DND-41 (cell line): ENCODE results near the gene TMEM92.

Experiments
- ATAC-seq: fragments of 200-7000 bp; cut with Tn5 transposase; 3 replicates; pipeline ENCODE4 v1.9.1; 2021; ENCODE audit warnings: low read depth; ENCODE audit not compliant: insufficient read depth
- DNase-seq: peaks from one replicate; pipeline ENCODE4 v3.0.0-alpha.2; 2020
- H2AFZ ChIP-seq: 2 replicates; pipeline ENCODE4 v1.6.0; 2012; ENCODE audit warnings: low read depth, low read length
- H3K27ac ChIP-seq: 2 replicates; pipeline ENCODE4 v1.5.1; 2012; ENCODE audit warnings: low read length, inconsistent platforms
- H3K27me3 ChIP-seq: fragments of 200-600 bp; sonication (generic); 2 replicates; pipeline ENCODE4 v1.6.0; 2012; ENCODE audit warnings: low read length, mild to moderate bottlenecking, inconsistent platforms; ENCODE audit not compliant: insufficient read depth, poor library complexity
- H3K36me3 ChIP-seq: 2 replicates; pipeline ENCODE4 v1.5.1; 2012; ENCODE audit warnings: low read length, inconsistent platforms; ENCODE audit not compliant: insufficient read depth
- H3K4me1 ChIP-seq: 2 replicates; pipeline ENCODE4 v1.5.1; 2012; ENCODE audit warnings: mild to moderate bottlenecking, low read length; ENCODE audit not compliant: insufficient read depth
- H3K4me2 ChIP-seq: 2 replicates; pipeline ENCODE4 v1.6.0; 2012; ENCODE audit warnings: mild to moderate bottlenecking, moderate library complexity, low read length, inconsistent platforms; ENCODE audit not compliant: insufficient read depth
- H3K4me3 ChIP-seq, 2 experiments: fragments of 200-600 bp in 1 of 2; shearing (Covaris generic) in 1 of 2; 2 replicates each; pipeline ENCODE4 v1.5.1; 2012 to 2016; ENCODE audit warnings: inconsistent platforms in 2 of 2, low read length in 2 of 2, mild to moderate bottlenecking in 2 of 2, low read depth in 1 of 2, moderate library complexity in 1 of 2
- H3K79me2 ChIP-seq: 2 replicates; pipeline ENCODE4 v1.6.0; 2012; ENCODE audit warnings: low read length, inconsistent platforms; ENCODE audit not compliant: insufficient read depth
- H3K9ac ChIP-seq: 2 replicates; pipeline ENCODE4 v1.6.0; 2012; ENCODE audit warnings: low read depth, mild to moderate bottlenecking, inconsistent platforms, low read length, moderate library complexity
- H3K9me3 ChIP-seq: 2 replicates; pipeline ENCODE4 v1.5.1; 2012; ENCODE audit warnings: low read length, moderate library complexity, mild to moderate bottlenecking, inconsistent platforms; ENCODE audit not compliant: insufficient read depth, severe bottlenecking
- H4K20me1 ChIP-seq: 2 replicates; pipeline ENCODE4 v1.6.0; 2012; ENCODE audit warnings: low read length; ENCODE audit not compliant: insufficient read depth
- EZH2 ChIP-seq: IDR thresholded peaks from 3 replicates; pipeline ENCODE4 v1.6.1; 2012; ENCODE audit warnings: borderline replicate concordance, low read depth, mild to moderate bottlenecking, moderate library complexity, low read length, inconsistent platforms; ENCODE audit not compliant: severe bottlenecking
- TF ChIP-seq, protein P1 (sequence below): IDR thresholded peaks from 2 replicates; pipeline ENCODE4 v1.5.1; 2012; ENCODE audit warnings: borderline replicate concordance, low read length, moderate library complexity, mild to moderate bottlenecking; ENCODE audit not compliant: poor library complexity, severe bottlenecking; ENCODE audit errors: extremely low read depth

TMEM92 gene

DNA sequence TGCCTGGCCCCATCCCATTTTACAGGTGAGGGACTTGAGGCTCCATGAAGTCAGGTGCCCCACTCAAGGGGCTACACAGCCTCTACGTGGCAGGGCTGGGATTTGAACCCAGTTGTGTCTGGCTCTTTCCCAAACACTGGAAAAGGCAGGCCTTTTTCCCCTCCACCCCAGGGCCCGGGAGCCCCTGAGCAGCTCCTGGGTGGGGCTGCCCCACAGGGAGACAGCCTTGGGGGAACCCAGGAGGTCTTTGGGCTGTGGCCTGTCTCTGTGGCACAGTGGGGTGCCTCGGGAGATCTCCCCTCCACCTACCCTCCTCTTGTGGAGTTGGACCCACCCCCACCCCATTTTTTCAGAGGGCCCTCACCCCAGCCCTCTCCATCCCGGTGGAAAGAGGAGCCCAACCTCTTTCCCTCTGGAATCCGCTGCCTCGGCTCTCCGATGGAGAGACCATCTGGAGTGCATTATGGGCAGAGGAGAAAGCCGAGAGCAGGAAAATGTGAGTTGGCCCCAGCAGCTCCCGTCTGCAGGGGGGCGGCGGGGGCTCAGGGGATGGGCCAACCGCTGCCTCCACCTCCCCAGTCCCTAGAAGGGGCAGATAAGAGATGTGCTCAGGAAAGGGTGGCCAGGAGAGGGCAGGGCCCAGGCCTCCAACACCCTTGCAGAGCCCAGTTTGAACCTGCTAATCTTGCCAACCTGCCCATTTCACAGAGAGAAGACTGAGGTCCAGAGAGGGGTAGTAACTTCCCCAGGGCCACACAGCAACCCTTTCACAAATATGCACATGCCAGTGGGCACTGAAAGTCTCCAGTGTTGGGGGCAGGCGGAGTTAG is 15.4 kb upstream of the TMEM92 start:
- no peak overlapping the region for H3K4me3 ChIP-seq
- H3K4me2 ChIP-seq = no peak overlapping the region
- no peaks in the 10 kb centered on the region for H3K4me1 ChIP-seq
- no peaks in the 10 kb centered on the region for H3K79me2 ChIP-seq
- no peaks in the 10 kb centered on the region; the same call in 1 of the 2 replicates for H4K20me1 ChIP-seq
- ATAC-seq (no peak), DNase-seq (no peak)
- no peaks in the 10 kb centered on the region for H3K36me3 ChIP-seq
- H3K9me3 ChIP-seq = no peaks in the 10 kb centered on the region
- H3K27me3 ChIP-seq = peaks cover 31% of the 10 kb centered on the region
- no peak overlapping the region for H3K27ac ChIP-seq
- TF ChIP-seq, protein P1, sequence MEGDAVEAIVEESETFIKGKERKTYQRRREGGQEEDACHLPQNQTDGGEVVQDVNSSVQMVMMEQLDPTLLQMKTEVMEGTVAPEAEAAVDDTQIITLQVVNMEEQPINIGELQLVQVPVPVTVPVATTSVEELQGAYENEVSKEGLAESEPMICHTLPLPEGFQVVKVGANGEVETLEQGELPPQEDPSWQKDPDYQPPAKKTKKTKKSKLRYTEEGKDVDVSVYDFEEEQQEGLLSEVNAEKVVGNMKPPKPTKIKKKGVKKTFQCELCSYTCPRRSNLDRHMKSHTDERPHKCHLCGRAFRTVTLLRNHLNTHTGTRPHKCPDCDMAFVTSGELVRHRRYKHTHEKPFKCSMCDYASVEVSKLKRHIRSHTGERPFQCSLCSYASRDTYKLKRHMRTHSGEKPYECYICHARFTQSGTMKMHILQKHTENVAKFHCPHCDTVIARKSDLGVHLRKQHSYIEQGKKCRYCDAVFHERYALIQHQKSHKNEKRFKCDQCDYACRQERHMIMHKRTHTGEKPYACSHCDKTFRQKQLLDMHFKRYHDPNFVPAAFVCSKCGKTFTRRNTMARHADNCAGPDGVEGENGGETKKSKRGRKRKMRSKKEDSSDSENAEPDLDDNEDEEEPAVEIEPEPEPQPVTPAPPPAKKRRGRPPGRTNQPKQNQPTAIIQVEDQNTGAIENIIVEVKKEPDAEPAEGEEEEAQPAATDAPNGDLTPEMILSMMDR = no peak
- TF ChIP-seq EZH2 = no peak
- H3K9ac ChIP-seq = no peak overlapping the region
- no peak overlapping the region for H2AFZ ChIP-seq

DNA sequence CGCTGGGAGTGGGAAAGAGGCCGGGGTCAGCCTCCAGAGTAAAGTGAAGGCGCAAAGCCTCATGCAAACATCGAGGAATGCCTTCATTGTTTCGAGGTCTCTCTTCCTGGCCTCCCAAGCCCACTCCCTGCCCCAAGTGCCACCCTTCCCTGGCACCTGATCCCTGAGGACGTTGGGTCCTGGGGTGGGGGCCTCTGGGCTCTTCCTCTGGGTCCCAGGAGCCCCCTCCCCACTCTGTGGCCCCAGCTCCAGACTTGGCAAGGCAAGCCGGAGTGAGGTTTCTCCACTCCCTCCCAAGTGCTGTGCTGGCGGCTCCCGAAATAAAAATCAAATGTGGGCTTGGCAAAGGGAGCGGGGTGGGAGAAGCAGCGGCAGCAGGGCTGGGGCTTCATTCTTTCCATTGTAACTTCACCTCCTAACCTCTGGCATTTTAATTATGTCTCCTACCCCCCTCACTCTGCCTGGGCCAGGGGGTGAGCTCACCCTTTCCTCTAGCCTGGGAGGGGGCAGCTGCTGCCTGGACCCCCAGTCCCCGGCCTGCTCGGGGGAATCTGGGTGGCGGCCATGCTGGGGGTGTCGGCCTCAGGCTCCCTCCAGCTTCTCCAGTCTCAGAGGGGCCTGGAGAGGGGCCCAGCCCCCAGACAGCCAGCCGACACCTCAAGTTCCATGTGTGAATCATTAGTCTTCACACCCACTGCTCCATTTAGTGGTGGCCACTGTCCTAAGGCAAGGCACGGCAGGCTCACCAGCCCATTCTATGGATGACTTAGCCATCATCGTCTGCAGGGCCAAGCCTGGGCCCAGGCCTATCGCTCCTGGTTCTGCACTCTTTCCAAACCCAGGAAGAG is 14.6 kb upstream of the TMEM92 start:
- no peaks in the 10 kb centered on the region for H3K9me3 ChIP-seq
- no peak overlapping the region for H2AFZ ChIP-seq
- H3K4me1 ChIP-seq = no peaks in the 10 kb centered on the region
- no peak for TF ChIP-seq EZH2
- TF ChIP-seq, protein P1 = no peak
- no peak overlapping the region for H3K27ac ChIP-seq
- no peak overlapping the region for H3K4me3 ChIP-seq
- no peak for ATAC-seq
- H3K4me2 ChIP-seq = no peak overlapping the region
- H4K20me1 ChIP-seq = no peaks in the 10 kb centered on the region; the same call in 1 of the 2 replicates
- peaks cover 40% of the 10 kb centered on the region for H3K27me3 ChIP-seq
- DNase-seq = no peak
- H3K79me2 ChIP-seq = no peaks in the 10 kb centered on the region
- no peak overlapping the region for H3K9ac ChIP-seq
- no peaks in the 10 kb centered on the region for H3K36me3 ChIP-seq

DNA sequence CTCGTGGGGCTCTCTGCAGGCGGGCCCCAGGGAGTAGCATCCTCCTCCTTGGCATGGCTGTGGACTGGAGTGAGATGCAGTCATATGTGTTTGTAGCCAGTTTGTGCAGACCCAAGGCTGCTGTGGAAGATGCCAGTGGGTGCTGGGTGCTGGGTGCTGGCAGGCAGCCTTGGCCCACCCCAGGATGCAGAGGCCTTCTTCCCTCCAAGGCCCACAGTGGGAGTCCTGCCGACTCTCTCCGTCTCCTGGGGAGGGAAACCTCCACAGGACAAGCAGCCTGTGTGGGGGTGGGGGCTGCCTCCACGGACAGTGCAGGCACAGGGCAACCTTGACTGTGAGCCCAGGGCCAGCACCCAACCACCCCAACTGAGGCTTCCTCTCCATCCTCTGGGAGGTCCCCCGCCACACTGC is 13.8 kb upstream of the TMEM92 start:
- no peak overlapping the region for H2AFZ ChIP-seq
- no peak for DNase-seq
- H3K9ac ChIP-seq = no peak overlapping the region
- TF ChIP-seq EZH2 = no peak
- TF ChIP-seq, protein P1 = no peak
- no peak for ATAC-seq
- H3K36me3 ChIP-seq = no peaks in the 10 kb centered on the region
- no peaks in the 10 kb centered on the region for H3K9me3 ChIP-seq
- H3K27ac ChIP-seq = no peak overlapping the region
- no peaks in the 10 kb centered on the region for H3K4me1 ChIP-seq
- no peaks in the 10 kb centered on the region; the same call in 1 of the 2 replicates for H4K20me1 ChIP-seq
- H3K79me2 ChIP-seq = no peaks in the 10 kb centered on the region
- H3K4me2 ChIP-seq = no peak overlapping the region
- no peak overlapping the region for H3K4me3 ChIP-seq
- H3K27me3 ChIP-seq = peaks cover 45% of the 10 kb centered on the region
